OCI-LY3 (cell line): ENCODE data around the gene OSER1.

Source experiments
- H2AFZ ChIP-seq: fragments of 200-600, 300-600 bp; shearing (Covaris generic); 2 replicates; pipeline ENCODE4 v1.6.0; 2014; ENCODE audit warnings: antibody characterized with exemption, low read depth, low read length
- H3K27ac ChIP-seq: fragments of 200-600, 300-600 bp; sonication (generic); 2 replicates; pipeline ENCODE4 v1.5.1; 2014; ENCODE audit warnings: mild to moderate bottlenecking, low read length, moderate library complexity, mixed read lengths
- H3K27me3 ChIP-seq: fragments of 200-600, 300-600 bp; sonication (generic); 2 replicates; pipeline ENCODE4 v1.6.1; 2014; ENCODE audit warnings: low read depth, low read length, mixed read lengths
- H3K36me3 ChIP-seq: fragments of 200-600, 300-600 bp; sonication (generic); replicated peaks from 2 replicates; pipeline ENCODE3; 2014; ENCODE audit warnings: low read depth, low read length, mixed read lengths
- H3K4me1 ChIP-seq: fragments of 300-600, 200-600 bp; sonication (generic); 2 replicates; pipeline ENCODE4 v1.6.1; 2014; ENCODE audit warnings: low read length, mixed read lengths
- H3K4me2 ChIP-seq: fragments of 200-600, 300-600 bp; sonication (generic); 2 replicates; pipeline ENCODE4 v1.6.1; 2014; ENCODE audit warnings: low read length, mixed read lengths
- H3K4me3 ChIP-seq: fragments of 300-600, 200-600 bp; sonication (generic); 2 replicates; pipeline ENCODE4 v1.5.1; 2014; ENCODE audit warnings: antibody characterized with exemption, mild to moderate bottlenecking, low read length, moderate library complexity
- H3K79me2 ChIP-seq: fragments of 300-600, 200-600 bp; shearing (Covaris generic); 2 replicates; pipeline ENCODE4 v1.6.1; 2014; ENCODE audit warnings: mild to moderate bottlenecking, low read length, mixed read lengths
- H3K9ac ChIP-seq: fragments of 300-600, 200-600 bp; shearing (Covaris generic); 2 replicates; pipeline ENCODE4 v1.6.0; 2014; ENCODE audit warnings: mild to moderate bottlenecking, low read length, moderate library complexity
- H3K9me3 ChIP-seq: fragments of 200-600, 300-600 bp; shearing (Covaris generic); 2 replicates; pipeline ENCODE4 v1.6.1; 2014; ENCODE audit warnings: low read length, mixed read lengths; ENCODE audit not compliant: insufficient read depth
- H4K20me1 ChIP-seq: fragments of 200-600, 300-600 bp; sonication (generic); 2 replicates; pipeline ENCODE4 v1.6.1; 2016; ENCODE audit warnings: low read length, mixed read lengths; ENCODE audit not compliant: insufficient read depth
- EZH2phosphoT487 ChIP-seq: fragments of 200-600 bp; shearing (Covaris generic); IDR thresholded peaks from 2 replicates; pipeline ENCODE4 v1.6.1; 2018; ENCODE audit warnings: antibody characterized with exemption, mixed run types, low read depth
- TF ChIP-seq, protein P1 (sequence below): fragments of 200-600, 300-600 bp; sonication (generic); IDR thresholded peaks from 2 replicates; pipeline ENCODE4 v1.5.1; 2014; ENCODE audit warnings: antibody characterized with exemption, low read length, low read depth

OSER1 gene

DNA sequence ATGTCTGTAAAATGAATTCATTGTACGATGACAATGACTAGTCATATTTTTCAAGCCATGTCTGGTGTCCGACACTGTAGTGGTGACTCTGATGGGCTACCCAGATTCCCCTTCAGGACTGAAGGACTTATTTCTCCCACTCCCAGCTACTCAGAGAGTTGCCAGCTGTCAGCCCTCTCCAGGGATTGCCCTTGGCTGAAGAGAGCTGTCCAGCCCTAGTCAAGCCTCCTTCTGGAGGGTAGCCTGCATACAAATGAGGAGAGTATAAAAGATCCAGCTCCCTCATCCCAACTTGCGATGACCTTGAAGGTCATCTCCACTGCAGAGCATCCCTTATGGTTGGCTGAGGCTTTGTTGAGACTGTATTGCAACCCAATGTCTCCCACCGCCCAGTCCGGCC, 53.5 kb downstream of the OSER1 start:
- Histone ChIP-seq H3K4me1 (0 out of 2 replicates have a peak, but pooled peaks cover 3% of the 10 kb centered on the region), H2AFZ (no peak overlapping the region), H3K27me3 (peaks cover 67% of the 10 kb centered on the region), H3K4me2 (no peak overlapping the region), H3K79me2 (no peaks in the 10 kb centered on the region), H3K36me3 (no peaks in the 10 kb centered on the region), H3K27ac (no peak overlapping the region), H3K4me3 (no peak overlapping the region), H3K9me3 (no peaks in the 10 kb centered on the region), H3K9ac (no peak overlapping the region), H4K20me1 (no peaks in the 10 kb centered on the region)
- TF ChIP-seq, protein P1, sequence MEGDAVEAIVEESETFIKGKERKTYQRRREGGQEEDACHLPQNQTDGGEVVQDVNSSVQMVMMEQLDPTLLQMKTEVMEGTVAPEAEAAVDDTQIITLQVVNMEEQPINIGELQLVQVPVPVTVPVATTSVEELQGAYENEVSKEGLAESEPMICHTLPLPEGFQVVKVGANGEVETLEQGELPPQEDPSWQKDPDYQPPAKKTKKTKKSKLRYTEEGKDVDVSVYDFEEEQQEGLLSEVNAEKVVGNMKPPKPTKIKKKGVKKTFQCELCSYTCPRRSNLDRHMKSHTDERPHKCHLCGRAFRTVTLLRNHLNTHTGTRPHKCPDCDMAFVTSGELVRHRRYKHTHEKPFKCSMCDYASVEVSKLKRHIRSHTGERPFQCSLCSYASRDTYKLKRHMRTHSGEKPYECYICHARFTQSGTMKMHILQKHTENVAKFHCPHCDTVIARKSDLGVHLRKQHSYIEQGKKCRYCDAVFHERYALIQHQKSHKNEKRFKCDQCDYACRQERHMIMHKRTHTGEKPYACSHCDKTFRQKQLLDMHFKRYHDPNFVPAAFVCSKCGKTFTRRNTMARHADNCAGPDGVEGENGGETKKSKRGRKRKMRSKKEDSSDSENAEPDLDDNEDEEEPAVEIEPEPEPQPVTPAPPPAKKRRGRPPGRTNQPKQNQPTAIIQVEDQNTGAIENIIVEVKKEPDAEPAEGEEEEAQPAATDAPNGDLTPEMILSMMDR, result no peak
- no peak for TF ChIP-seq EZH2phosphoT487

DNA sequence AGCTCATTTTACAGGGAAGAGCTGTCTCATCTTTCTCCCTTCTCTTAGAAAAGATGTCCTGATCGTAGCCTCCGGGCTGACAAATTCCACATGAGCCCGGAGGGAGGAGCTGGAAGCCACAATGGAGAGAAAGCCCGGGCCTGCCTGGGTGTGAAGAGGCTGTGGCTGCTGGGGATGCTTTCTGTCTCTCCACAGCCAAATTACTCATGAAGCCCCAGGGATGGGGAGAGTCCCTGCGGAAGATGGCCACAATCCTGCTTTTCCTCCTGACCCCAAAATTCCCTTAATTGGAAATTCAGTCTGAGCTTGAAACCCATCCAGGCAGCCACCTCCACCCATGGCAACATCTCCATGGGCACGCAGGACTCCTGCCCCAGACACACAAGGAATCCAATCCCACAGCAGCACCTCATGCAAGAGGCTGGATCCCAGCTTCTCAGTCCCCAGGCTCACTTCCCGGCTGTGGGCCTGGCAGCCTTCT, 56.0 kb downstream of the OSER1 start:
- 0 out of 2 replicates have a peak, but pooled peaks cover 3% of the 10 kb centered on the region for H3K4me1 ChIP-seq
- H3K9ac ChIP-seq, result no peak overlapping the region
- no peaks in the 10 kb centered on the region for H3K79me2 ChIP-seq
- H3K27ac ChIP-seq, result no peak overlapping the region
- no peak overlapping the region for H3K4me2 ChIP-seq
- no peaks in the 10 kb centered on the region for H3K9me3 ChIP-seq
- TF ChIP-seq, protein P1, result no peak
- TF ChIP-seq EZH2phosphoT487, result no peak
- no peaks in the 10 kb centered on the region for H4K20me1 ChIP-seq
- peaks cover 59% of the 10 kb centered on the region for H3K27me3 ChIP-seq
- no peaks in the 10 kb centered on the region for H3K36me3 ChIP-seq
- H2AFZ ChIP-seq, result no peak overlapping the region
- no peak overlapping the region for H3K4me3 ChIP-seq

DNA sequence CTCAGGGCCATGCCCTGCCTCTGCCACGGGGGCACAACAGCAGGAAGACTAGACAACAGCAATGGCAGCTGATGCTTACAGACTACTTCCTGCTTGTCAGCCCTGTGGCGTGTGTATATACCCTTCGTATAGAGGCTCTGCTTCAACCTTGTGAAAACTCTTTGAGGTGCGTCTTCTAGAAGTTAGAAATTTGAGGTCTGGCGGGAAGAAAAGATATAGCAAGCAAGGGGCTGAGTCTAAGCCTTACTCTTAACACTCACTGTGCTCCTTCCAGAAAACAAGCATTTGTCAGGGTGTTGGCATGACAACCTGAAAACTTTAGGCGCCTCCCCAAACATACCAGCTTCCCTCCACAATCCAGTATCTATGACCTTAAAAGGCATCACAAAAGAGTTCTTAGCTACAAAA, 56.9 kb downstream of the OSER1 start:
- TF ChIP-seq EZH2phosphoT487, result no peak
- TF ChIP-seq, protein P1, result no peak
- no peaks in the 10 kb centered on the region for H3K9me3 ChIP-seq
- H3K9ac ChIP-seq, result no peak overlapping the region
- no peak overlapping the region for H3K4me3 ChIP-seq
- no peaks in the 10 kb centered on the region for H3K36me3 ChIP-seq
- 0 out of 2 replicates have a peak, but pooled peaks cover 3% of the 10 kb centered on the region for H3K4me1 ChIP-seq
- no peaks in the 10 kb centered on the region for H4K20me1 ChIP-seq
- no peak overlapping the region for H3K27ac ChIP-seq
- H2AFZ ChIP-seq, result no peak overlapping the region
- H3K4me2 ChIP-seq, result no peak overlapping the region
- no peaks in the 10 kb centered on the region for H3K79me2 ChIP-seq
- peaks cover 56% of the 10 kb centered on the region for H3K27me3 ChIP-seq

DNA sequence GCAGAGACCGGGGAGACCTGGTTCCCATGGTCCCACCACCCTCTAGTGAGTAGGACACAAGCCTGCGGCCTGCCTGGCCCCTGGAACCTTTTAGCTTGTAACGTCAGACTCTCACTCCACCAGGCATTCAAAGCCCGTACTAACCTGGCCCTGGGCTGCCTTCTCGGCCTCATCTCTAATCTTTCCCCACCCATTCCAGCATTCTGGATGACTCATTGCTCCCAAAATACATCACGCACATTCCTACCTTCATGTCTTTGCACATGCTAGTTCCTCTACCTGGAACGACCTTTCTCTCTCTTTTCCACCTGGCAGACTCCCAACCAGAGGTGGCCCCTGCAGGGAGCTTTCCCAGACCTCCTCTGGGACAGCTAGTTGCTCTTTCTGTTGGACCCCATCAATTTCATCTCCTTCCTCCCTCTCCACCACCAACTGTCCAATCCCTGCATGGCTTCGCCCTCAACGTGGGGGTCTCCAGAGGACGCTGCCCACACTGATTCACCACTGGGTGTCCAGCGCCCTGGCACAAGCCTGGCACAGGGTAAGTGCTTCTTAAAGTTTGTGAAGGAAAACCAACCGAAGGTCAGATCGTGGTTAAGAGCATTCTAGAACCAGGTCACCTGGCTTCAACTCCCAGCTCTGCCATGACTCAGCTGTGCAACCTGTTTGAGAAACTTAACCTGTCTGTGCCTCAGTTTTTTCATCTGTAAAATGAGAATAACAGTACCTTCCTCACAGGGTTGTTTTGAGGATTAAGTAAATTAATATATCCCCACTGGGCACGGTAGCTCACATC, 58.8 kb downstream of the OSER1 start:
- H3K9ac ChIP-seq, result no peak overlapping the region
- H3K4me1 ChIP-seq, result 0 out of 2 replicates have a peak, but pooled peaks cover 3% of the 10 kb centered on the region
- no peaks in the 10 kb centered on the region for H3K79me2 ChIP-seq
- no peak overlapping the region for H2AFZ ChIP-seq
- H4K20me1 ChIP-seq, result no peaks in the 10 kb centered on the region
- no peaks in the 10 kb centered on the region for H3K36me3 ChIP-seq
- peaks cover 38% of the 10 kb centered on the region for H3K27me3 ChIP-seq
- no peaks in the 10 kb centered on the region for H3K9me3 ChIP-seq
- no peak overlapping the region for H3K4me2 ChIP-seq
- no peak overlapping the region for H3K4me3 ChIP-seq
- no peak overlapping the region for H3K27ac ChIP-seq
- no peak for TF ChIP-seq EZH2phosphoT487
- TF ChIP-seq, protein P1, result no peak
